Measurements from ENCODE around the gene CHMP2A. TPM values are rescaled to one million over a fixed set of nuclear protein-coding genes. Genes with fewer than 3 reads are reported as not detected.
"Not testable (repeated sequence)": the region's sequence is repeated elsewhere in the genome, so short reads cannot be mapped to it uniquely, and the experiment has no call there.

Gene CHMP2A
- total RNA-seq, 4 donors from 2014 or later, result 30.9 to 77.8 (median 56.0) TPM

DNA sequence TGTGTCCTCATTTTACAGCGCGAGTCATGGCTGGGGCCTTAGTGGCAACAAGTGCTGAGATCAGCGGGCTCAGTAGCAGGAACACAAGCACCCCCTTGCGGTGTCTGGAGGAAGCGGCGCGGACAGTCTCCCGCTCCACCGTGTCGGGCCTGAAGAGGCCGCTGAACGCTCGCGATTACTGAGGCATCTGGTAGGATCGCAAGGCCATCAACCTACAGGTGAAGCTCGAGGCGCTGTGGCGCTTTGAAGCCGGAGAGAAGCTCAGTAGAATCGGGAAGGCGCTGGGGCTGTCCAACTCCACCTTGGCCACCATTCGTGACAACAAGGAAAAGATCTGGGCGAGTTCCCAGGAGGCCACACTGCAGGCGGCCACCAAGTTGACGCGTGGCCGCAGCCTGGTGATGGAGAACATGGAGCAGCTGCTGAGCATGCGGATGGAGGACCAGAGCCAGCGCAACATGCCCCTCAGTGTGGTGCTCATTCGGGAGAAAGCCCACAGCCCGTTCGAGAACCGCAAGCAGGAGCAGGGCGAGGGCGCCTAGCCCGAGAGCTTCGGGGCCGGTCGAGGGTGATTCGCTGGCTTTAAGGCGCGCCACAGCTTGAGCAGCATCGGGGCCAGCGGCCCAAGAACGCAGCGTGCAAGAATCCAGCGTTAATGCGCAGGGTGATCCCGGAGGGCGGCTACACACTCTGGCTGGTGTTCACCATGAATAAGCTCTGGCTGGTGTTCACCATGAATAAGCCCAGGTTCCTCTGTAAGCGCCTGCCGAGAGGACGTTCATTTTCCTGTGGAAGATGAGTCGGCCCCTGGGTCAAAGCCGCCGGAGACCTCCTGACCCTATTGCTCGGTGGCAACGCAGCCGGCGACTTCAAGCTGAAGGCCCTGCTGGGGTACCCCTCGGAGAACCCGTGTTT lies 26.6 kb upstream of the CHMP2A start:
- TF ChIP-seq, protein P1, sequence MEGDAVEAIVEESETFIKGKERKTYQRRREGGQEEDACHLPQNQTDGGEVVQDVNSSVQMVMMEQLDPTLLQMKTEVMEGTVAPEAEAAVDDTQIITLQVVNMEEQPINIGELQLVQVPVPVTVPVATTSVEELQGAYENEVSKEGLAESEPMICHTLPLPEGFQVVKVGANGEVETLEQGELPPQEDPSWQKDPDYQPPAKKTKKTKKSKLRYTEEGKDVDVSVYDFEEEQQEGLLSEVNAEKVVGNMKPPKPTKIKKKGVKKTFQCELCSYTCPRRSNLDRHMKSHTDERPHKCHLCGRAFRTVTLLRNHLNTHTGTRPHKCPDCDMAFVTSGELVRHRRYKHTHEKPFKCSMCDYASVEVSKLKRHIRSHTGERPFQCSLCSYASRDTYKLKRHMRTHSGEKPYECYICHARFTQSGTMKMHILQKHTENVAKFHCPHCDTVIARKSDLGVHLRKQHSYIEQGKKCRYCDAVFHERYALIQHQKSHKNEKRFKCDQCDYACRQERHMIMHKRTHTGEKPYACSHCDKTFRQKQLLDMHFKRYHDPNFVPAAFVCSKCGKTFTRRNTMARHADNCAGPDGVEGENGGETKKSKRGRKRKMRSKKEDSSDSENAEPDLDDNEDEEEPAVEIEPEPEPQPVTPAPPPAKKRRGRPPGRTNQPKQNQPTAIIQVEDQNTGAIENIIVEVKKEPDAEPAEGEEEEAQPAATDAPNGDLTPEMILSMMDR (IDR thresholded peaks at IDR 0.05), result peak; percentile 75 to 94 (median 88)
- TF ChIP-seq POLR2A (IDR thresholded peaks at IDR 0.05), result peak in 1 of 2 donors; percentile 18
- Histone ChIP-seq H3K27me3 (no peaks in the 10 kb centered on the region), H3K27ac (peak overlapping the region; percentile 49 to 57), H3K36me3 (no peaks in the 10 kb centered on the region), H3K4me1 (peaks cover 0 to 4% of the 10 kb centered on the region in 2 donors), H3K4me3 (no peak overlapping the region), H3K9me3 (no peaks in the 10 kb centered on the region)
- peak; percentile 86 to 87 for DNase-seq
- intact Hi-C loops (cut with DNase I; ENCODE audit: low total_unique reads), result no loop called here

DNA sequence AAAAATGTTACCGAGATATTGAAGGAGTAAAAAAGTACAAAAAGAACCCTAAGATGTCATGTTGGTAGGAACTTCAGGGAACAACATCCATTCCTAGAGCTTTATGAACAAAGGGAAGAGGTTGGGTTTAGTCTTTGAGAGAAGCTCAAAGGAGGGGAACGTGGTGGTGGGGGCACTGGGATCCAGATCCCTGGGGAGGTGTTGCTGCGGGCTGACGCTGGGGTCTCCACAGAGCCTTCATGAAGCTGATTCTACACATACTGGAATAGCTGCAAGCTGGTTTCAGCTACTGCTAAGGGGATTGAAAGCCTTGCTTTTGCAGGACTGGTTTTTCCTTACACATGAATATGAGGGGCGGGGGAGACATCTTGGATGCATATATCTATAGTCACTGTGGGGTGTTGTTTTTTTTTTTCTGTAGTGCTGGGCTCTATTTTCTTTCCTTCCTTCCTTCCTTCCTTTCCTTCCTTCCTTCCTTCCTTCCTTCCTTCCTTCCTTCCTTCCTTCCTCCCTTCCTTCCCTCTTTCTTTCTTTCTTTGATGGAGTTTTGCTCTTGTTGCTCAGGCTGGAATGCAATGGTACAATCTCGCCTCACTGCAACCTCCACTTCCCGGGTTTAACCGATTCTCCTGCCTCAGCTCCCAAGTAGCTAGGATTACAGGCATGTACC lies 24.7 kb upstream of the CHMP2A start:
- Histone ChIP-seq H3K9me3 (no peaks in the 10 kb centered on the region), H3K4me1 (peaks cover 0 to 4% of the 10 kb centered on the region in 2 donors), H3K4me3 (no peak overlapping the region), H3K27me3 (no peaks in the 10 kb centered on the region), H3K27ac (no peak overlapping the region), H3K36me3 (no peaks in the 10 kb centered on the region)
- no peak for DNase-seq
- TF ChIP-seq, protein P1 (IDR thresholded peaks at IDR 0.05), result no peak
- TF ChIP-seq POLR2A (IDR thresholded peaks at IDR 0.05), result no peak
- intact Hi-C loops (cut with DNase I; ENCODE audit: low total_unique reads), result no loop called here

DNA sequence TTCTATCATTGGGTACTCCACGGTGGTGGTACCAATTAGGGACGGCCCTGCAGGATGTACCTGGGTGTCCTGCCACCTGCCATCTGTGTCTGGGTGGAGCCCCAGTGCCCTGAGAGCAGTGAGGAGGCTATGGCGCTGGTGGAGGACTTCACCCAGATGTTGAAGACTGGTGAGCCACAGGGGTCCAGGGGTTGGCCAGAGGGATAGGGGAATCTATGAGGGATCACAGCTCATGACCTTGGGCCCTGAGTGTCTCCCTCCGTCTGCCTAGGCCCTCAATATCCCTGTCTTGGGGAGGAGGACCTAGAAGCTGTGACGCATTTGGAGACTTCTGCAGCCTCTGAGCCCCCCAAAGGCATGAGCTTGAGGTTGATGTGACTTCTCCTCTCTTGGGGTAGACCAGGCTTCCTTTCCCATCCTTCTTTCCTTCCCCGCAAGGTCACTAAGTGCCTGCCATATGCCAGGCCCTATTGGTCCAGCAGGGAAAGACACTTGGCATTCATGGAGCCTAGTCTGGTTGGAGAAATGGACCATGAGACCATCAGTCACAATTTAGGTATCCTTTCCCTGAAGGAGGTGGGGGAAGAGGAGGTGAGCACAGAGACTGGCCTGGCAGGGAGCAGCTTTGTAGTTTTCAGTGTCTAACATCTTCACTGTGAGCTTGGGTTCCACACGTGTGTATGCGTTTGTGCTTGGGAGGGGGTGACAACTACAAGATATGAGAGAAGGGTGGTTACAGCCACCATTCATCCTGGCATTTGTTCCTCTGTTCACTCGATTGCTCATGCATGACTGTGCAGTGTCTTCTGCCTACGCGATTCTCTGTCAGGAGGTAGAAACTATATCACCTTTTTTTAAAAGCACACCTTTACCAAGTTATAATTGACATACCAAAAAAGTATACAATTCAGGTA lies 23.4 kb upstream of the CHMP2A start:
- Histone ChIP-seq H3K27me3 (no peaks in the 10 kb centered on the region), H3K4me1 (peaks cover 0 to 4% of the 10 kb centered on the region in 2 donors), H3K36me3 (no peaks in the 10 kb centered on the region), H3K9me3 (no peaks in the 10 kb centered on the region), H3K4me3 (no peak overlapping the region), H3K27ac (no peak overlapping the region)
- DNase-seq, result peak in 1 of 2 donors; percentile 12
- TF ChIP-seq, protein P1 (IDR thresholded peaks at IDR 0.05), result no peak
- no peak for TF ChIP-seq POLR2A (IDR thresholded peaks at IDR 0.05)
- intact Hi-C loops (cut with DNase I; ENCODE audit: low total_unique reads), result no loop called here

DNA sequence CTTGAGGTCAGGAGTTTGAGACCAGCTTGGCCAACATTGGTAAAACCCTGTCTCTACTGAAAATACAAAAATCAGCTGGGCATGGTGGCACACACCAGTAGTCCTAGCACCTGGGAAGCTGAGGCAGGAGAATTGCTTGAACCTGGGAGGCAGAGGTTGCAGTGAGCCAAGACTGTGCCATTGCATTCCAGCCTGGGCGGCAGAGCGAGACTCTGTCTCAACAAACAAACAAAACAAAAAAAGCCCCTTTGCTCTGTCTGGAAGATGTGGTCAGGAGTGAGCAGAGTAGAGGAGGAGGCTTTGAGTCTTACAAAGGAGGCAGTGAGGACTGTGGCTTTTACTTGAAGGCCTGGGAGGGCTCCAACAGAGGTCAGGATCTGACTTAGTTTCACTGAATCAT lies 22.7 kb upstream of the CHMP2A start:
- H3K9me3 ChIP-seq; H3K4me1 ChIP-seq; H3K4me3 ChIP-seq; intact Hi-C loops (cut with DNase I; ENCODE audit: low total_unique reads); H3K27me3 ChIP-seq; DNase-seq; H3K27ac ChIP-seq; H3K36me3 ChIP-seq: not testable (repeated sequence)

Data from uterus (tissue), 4 donors.